ENCODE measurements around the gene ACTC1.

DNA sequence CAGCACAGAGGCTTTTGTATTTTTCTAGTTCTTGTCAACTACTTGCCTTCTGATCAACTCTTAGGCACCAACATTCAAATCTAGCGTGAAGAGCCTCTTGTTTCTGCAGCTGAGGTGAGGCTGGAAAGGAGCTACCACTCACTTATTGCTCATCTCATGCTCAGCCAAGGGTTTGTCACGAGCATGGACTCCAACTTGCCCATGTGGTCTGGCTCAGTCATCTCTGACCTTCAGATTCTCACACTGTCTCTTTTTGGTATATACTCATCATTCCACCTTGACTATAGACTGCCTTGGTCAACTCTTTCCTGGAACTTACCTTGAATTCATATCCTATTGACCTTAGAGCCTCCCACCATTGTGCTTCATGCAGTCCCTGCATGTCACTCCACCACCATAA is 35.4 kb downstream of the ACTC1 start:
- TF ChIP-seq, protein P1, sequence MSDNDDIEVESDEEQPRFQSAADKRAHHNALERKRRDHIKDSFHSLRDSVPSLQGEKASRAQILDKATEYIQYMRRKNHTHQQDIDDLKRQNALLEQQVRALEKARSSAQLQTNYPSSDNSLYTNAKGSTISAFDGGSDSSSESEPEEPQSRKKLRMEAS (IDR thresholded peaks at IDR 0.05; ENCODE audit: insufficient read depth, insufficient read length) = no peak
- TF ChIP-seq, protein P2, sequence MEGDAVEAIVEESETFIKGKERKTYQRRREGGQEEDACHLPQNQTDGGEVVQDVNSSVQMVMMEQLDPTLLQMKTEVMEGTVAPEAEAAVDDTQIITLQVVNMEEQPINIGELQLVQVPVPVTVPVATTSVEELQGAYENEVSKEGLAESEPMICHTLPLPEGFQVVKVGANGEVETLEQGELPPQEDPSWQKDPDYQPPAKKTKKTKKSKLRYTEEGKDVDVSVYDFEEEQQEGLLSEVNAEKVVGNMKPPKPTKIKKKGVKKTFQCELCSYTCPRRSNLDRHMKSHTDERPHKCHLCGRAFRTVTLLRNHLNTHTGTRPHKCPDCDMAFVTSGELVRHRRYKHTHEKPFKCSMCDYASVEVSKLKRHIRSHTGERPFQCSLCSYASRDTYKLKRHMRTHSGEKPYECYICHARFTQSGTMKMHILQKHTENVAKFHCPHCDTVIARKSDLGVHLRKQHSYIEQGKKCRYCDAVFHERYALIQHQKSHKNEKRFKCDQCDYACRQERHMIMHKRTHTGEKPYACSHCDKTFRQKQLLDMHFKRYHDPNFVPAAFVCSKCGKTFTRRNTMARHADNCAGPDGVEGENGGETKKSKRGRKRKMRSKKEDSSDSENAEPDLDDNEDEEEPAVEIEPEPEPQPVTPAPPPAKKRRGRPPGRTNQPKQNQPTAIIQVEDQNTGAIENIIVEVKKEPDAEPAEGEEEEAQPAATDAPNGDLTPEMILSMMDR (IDR thresholded peaks at IDR 0.05; ENCODE audit: extremely low read depth in 1 of 2, insufficient read depth in 1 of 2, low read depth in 1 of 2, low read length in 2 of 2) = no peak
- no peak for TF ChIP-seq POLR2A (IDR thresholded peaks at IDR 0.05; ENCODE audit: low read depth, low read length)
- no peak for TF ChIP-seq EZH2 (IDR thresholded peaks at IDR 0.05; ENCODE audit: borderline replicate concordance, low read depth, low read length, severe bottlenecking)
- no peak for TF ChIP-seq POLR2AphosphoS5 (IDR thresholded peaks at IDR 0.05; ENCODE audit: insufficient read depth, low read depth, low read length)
- no peak for TF ChIP-seq JUN (IDR thresholded peaks at IDR 0.05; ENCODE audit: borderline replicate concordance, insufficient read depth, insufficient read length, low read depth)
- TF ChIP-seq GATA2 (IDR thresholded peaks at IDR 0.05; ENCODE audit: insufficient read depth, insufficient read length, low read depth, low read length) = no peak
- TF ChIP-seq MYC (IDR thresholded peaks at IDR 0.05; ENCODE audit: low read depth, low read length) = no peak
